Neural progenitor cell (in vitro differentiated cells): ENCODE data around the gene RPL26.

Source experiments
- CTCF ChIP-seq: fragments of 200-600 bp; sonication (generic); IDR thresholded peaks from 2 replicates; pipeline ENCODE4 v1.5.1; 2017; ENCODE audit warnings: antibody characterized with exemption, mild to moderate bottlenecking
- EZH2 ChIP-seq: fragments of 200-600 bp; sonication (generic); IDR thresholded peaks from 2 replicates; pipeline ENCODE4 v1.6.1; 2017; ENCODE audit warnings: antibody characterized with exemption, mild to moderate bottlenecking, moderate library complexity

- TF ChIP-seq CTCF (no peak), EZH2 (no peak)
These were observed 30.9 kb upstream of the RPL26 start for GRCh38 chr17:8413938-8414337.
